D341Med (cell line): Measurements from ENCODE around the gene SEC61G.

Experiments used
- DNase-seq: peaks from one replicate; pipeline ENCODE4 v3.0.0; 2012; ENCODE audit warnings: low spot score

SEC61G gene

GRCh38 chr7:54758702-54759592 lies at the start of gene SEC61G:
Gene SEC61G (minus strand): TSS chr7:54759211. CDS start chr7:54757588, 1,623 bp downstream.
- DNase-seq: peak; percentile 95

DNA sequence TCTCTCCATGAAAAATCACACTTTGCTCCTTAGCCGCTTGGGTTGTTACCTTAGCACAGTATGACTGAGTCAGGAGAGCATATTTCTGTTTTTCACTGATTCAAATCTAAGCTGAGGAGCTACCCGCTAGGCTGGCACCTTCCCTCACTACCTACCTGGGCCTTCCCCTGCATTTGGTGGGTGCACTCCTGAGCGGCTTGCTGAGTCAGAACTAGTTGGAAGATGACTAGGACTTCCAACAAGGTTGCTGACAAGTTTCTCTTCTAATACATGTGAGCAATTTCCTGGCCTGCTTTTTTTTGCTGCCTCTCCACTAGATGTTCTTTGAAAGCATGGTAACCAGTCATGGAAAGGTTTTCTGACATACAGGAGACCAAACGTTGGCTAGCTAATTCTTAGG lies 43.8 kb upstream of the SEC61G start:
- DNase-seq: no peak

- no peak for DNase-seq
These were observed 43.1 kb upstream of the SEC61G start for GRCh38 chr7:54802114-54802513.

GRCh38 chr7:54799792-54800191 lies 40.8 kb upstream of the SEC61G start:
- DNase-seq: no peak

DNA sequence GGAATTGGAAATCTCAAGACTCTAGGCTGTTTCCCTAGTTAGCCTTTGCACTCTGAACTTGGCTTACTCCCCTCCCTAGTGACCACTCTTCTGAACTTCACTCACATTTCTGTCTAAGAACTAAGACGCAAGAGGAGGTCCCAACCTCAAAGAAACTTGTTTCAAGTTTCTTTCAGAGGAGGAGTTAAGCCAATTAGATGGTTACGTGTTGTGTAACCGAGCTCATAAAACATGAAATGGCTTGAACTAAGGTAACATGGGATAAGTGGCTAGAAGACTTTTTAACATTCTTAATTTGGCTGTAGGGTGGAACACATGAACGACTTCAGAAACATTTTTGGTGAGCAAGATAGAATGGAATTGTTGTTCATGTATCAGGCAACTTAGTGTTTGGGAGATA lies 39.5 kb upstream of the SEC61G start:
- DNase-seq: no peak

DNA sequence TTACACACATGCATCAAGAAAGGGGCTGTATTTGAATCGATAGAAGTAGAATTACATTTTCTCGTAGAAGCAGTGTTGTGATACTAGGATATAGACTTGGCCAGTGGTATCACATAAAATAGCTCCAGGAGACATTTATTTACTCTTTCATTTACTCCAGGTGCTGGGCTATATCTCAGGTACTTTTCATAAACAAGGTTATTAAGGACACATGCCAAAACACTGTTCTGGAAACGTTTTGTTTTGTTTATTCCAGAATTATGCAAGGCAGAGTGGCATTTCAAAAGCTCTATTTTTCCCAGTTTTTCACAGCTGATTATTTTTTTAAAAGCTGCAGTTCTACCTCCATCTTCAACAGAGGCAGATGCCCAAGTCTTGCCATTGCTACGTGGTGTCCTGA lies 37.8 kb upstream of the SEC61G start:
- no peak for DNase-seq

- DNase-seq: no peak
These were observed 37.1 kb upstream of the SEC61G start for GRCh38 chr7:54796150-54796549.

DNA sequence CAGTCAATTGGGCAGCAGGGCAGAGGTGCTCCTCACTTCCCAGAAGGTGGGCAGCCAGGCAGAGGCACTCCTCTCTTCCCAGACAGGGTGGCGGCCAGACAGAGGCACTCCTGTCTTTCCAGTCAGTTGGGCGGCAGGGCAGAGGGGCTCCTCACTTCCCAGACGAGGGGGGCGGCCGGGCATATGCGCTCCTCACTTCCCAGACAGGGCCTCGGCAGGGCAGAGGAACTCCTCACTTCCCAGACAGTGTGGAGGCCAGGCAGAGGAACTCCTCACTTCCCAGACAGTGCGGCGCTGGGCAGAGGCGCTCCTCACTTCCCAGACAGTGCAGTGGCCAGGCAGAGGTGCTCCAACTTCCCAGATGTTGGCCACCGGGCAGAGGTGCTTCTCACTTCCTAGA lies 33.4 kb upstream of the SEC61G start:
- DNase-seq: no peak

- DNase-seq: peak; percentile 48
These were observed 29.7 kb upstream of the SEC61G start for GRCh38 chr7:54788664-54789063.

DNA sequence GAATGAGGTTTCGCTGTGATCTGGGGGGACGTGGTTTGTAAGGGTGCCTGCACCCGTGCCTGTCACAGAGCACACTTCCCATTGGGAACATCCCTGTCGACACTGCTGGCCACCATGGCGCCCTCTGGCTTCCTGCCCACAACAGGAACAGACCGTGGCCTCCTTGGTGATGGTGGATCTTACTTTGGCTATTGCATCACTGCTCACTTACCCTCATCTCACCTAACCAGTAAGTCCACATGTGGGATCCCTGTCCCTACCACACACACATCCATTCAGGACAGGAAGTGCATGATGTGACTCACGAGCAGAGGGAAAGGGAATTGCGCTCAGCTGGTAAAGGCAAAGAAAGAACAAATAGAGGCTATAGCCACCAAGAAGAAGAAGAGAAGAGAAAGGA lies 26.2 kb upstream of the SEC61G start:
- DNase-seq: no peak

GRCh38 chr7:54783952-54784351 lies 24.9 kb upstream of the SEC61G start:
- no peak for DNase-seq

DNA sequence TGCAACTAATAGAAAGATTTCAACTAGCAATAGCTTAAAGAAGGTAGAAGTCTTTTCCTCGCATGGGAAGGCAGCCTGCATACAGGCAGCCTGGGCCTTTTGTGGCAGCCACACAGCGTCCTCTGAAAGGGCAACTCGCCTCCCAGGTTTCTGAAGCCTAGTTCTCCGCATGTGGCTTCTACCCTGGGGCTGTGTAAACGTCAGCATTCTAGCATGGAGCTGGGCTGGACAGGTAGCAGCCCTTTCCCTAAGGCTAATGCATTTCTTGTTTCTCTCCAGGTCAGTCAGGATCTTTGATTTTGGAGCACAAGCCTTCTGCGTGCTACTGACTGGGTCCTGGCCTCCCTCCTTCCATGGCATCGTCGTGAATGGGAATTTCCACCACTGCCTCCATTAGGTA lies 23.8 kb upstream of the SEC61G start:
- DNase-seq: no peak

- DNase-seq: no peak
These were observed 23.3 kb upstream of the SEC61G start for GRCh38 chr7:54782314-54782713.

DNA sequence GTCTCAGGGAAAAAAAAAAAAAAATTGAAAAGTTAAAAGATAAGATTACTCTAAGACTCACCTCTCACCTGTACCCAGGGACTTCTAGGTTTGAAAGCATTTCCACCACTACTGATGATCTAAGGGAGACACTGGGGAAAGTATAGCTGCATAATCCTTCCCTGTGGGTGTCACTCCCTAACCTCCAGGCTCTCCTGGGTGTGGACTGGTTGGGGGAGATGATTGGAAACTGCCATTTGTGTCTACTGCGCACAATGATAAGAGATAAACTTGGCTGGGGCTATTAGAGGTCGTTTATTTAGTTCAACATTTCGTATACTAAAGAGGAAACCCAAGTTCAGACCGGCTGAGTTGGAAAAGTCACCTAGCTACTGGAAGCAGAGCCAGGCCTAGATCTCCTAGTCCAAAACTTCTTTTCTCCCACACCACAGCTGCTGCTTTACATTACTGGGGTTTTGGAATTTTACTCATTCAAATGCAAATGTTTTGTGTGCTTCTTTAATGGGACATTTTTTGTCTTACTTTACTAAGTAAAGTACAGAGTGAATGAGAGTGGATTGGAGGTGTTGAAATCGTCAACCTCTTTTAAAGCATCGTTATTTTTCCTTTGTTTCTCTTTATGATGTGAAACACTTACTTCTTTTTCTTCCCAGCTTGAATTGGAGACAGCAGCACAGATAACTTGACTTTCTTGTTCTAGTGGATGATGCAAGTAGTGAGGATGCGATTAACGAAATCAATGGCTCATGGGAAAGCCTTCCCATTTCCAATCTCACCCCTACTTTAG lies 22.3 kb upstream of the SEC61G start:
- no peak for DNase-seq

GRCh38 chr7:54780490-54780889 lies 21.5 kb upstream of the SEC61G start:
- DNase-seq: no peak

DNA sequence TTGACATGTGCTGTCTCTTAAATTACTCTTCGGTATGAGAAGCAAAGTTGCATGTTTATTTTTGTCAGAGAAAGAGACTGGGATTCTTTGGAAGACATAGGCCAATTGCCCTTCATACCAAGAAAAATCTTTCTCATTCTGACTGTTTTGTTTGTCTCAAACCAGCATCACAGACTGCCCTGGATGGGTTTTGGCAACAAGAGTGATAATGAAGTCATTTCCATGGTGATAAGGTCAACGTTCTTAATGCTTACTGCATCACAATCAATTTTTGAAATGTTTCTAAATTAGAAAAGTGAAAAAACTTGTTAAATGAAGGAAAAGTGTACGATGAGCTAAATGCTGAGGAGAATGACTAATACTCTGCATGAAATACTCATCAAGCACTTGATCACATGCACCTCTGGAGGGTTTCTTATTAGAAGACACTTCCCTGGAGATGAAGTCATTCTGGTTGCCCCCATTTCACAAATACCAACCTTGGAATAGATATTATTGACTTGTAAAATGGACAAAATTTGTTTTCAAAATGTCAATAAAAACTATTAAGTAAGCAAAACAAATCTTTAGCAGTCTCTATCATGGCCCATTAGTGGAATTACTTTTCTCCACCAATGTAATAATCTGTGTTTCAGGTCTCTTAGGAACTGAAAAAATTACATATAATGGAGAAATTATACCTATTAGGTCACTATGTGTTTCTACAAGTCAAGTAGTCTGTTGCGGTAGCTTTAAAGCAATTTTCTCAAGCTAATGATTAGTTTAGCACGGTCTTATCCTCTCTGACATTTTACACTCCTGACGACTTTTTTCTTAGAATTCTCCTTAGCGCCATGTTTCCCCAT lies 19.9 kb upstream of the SEC61G start:
- DNase-seq: no peak

DNA sequence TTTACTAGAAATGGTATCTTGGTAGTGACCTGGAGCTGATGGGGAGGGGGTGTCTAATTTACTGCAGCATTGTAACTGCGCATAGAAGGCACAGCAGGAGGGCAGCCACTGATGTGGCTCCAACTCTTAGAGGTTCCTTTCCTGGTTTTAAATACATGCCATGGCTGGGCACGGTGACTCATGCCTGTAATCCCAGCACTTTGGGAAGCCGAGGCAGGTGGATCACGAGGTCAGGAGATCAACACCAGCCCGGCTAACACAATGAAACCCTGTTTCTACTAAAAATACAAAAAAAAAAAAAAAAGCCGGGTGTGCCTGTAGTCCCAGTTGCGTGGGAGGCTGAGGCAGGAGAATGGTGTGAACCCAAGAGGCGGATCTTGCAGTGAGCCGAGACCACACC lies 19.2 kb upstream of the SEC61G start:
- no peak for DNase-seq

- no peak for DNase-seq
These were observed 16.1 kb upstream of the SEC61G start for GRCh38 chr7:54774785-54775740.

GRCh38 chr7:54773472-54774399 lies 14.7 kb upstream of the SEC61G start:
- DNase-seq: peak; percentile 82

DNA sequence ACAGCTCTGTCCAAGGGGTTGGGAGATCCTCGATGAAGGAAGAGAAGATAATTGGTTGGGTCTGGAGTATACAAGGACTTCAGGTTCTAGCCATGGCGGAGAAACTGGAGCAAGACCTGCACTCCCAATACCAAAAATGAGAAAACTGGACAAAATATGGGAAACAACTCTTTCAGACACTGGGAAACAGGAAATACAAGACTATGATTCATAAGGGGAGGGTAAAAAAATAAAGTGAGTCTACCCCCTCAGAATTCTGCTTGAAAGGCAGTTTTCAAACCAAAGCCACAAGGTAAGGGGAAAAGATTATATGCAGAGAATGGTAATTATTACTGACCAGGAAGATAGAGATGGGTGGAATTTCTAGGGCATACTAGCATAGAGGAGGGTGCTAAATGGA lies 10.2 kb upstream of the SEC61G start:
- no peak for DNase-seq
